Common myeloid progenitor, CD34-positive (primary cell): ENCODE data around the gene SUOX.
"Not testable (repeated sequence)": the region's sequence is repeated elsewhere in the genome, so short reads cannot be mapped to it uniquely, and the experiment has no call there.

Experiments
- CTCF ChIA-PET: fragments of 350-600 bp; sonication (Branson Sonifier 250); formaldehyde crosslinking; loops from one replicate; lab custom pipeline; 2021; ENCODE audit warnings: antibody characterized with exemption; lab: Charles Lee
- POLR2A ChIA-PET: fragments of 350-600 bp; sonication (Branson Sonifier 250); formaldehyde crosslinking; loops from one replicate; lab custom pipeline; 2021; ENCODE audit warnings: antibody characterized with exemption; lab: Charles Lee
- DNase-seq, 3 donors: peaks; one replicate each; pipeline versions ENCODE4 v3.0.0 to v3.0.0-alpha.2; 2013
- H3K27ac ChIP-seq, 2 experiments: 1 replicate in 1 of 2; 2 replicates in 1 of 2; pipeline ENCODE4 v1.7.0; 2013; ENCODE audit warnings: inconsistent platforms in 2 of 2, low read length in 2 of 2, mild to moderate bottlenecking in 2 of 2, low read depth in 1 of 2, moderate library complexity in 1 of 2; ENCODE audit not compliant: severe bottlenecking in 2 of 2, insufficient read depth in 1 of 2, poor library complexity in 1 of 2
- H3K27me3 ChIP-seq, 5 experiments: replicated peaks in 2 of 5; 1 replicate in 3 of 5; 2 replicates in 2 of 5; pipeline versions ENCODE4 v1.6.1 to v1.7.0; 2013; ENCODE audit warnings: low read length in 4 of 5, mild to moderate bottlenecking in 2 of 5, moderate library complexity in 2 of 5, inconsistent platforms in 1 of 5; ENCODE audit not compliant: insufficient read depth in 5 of 5, control insufficient read depth in 4 of 5
- H3K36me3 ChIP-seq, 4 experiments: 1 replicate in 2 of 4; 2 replicates in 2 of 4; pipeline versions ENCODE4 v1.6.1 to v1.7.0; 2013; ENCODE audit warnings: low read length in 3 of 4, control low read depth in 1 of 4, mild to moderate bottlenecking in 1 of 4; ENCODE audit not compliant: control insufficient read depth in 4 of 4, insufficient read depth in 4 of 4
- H3K4me1 ChIP-seq, 4 experiments: 1 replicate in 3 of 4; 2 replicates in 1 of 4; pipeline versions ENCODE4 v1.6.1 to v1.7.1; 2013; ENCODE audit warnings: low read length in 3 of 4, mild to moderate bottlenecking in 3 of 4, control low read depth in 1 of 4, inconsistent platforms in 1 of 4, moderate library complexity in 1 of 4; ENCODE audit not compliant: control insufficient read depth in 4 of 4, insufficient read depth in 4 of 4; ENCODE audit errors: control extremely low read depth in 1 of 4
- H3K4me3 ChIP-seq, 7 experiments: 1 replicate in 4 of 7; 2 replicates in 3 of 7; pipeline versions ENCODE4 v1.5.1 to v1.7.0; 2013; ENCODE audit warnings: mild to moderate bottlenecking in 7 of 7, low read length in 6 of 7, moderate library complexity in 6 of 7, inconsistent platforms in 2 of 7, low read depth in 2 of 7, control low read depth in 1 of 7; ENCODE audit not compliant: insufficient read depth in 4 of 7, control insufficient read depth in 1 of 7; ENCODE audit errors: extremely low read depth in 1 of 7
- H3K9me3 ChIP-seq, 5 experiments: 1 replicate in 4 of 5; 2 replicates in 1 of 5; pipeline versions ENCODE4 v1.6.1 to v1.7.1; 2013; ENCODE audit warnings: low read length in 4 of 5, mild to moderate bottlenecking in 2 of 5, inconsistent platforms in 1 of 5, low read depth in 1 of 5, moderate library complexity in 1 of 5; ENCODE audit not compliant: control insufficient read depth in 4 of 5, insufficient read depth in 2 of 5; ENCODE audit errors: control extremely low read depth in 1 of 5
- WGBS: methylation state at CpG from one replicate; pipeline ENCODE4 v1.1.5; 2013; ENCODE audit not compliant: insufficient coverage; 5-methylcytosine and 5-hydroxymethylcytosine counted together

SUOX gene

DNA sequence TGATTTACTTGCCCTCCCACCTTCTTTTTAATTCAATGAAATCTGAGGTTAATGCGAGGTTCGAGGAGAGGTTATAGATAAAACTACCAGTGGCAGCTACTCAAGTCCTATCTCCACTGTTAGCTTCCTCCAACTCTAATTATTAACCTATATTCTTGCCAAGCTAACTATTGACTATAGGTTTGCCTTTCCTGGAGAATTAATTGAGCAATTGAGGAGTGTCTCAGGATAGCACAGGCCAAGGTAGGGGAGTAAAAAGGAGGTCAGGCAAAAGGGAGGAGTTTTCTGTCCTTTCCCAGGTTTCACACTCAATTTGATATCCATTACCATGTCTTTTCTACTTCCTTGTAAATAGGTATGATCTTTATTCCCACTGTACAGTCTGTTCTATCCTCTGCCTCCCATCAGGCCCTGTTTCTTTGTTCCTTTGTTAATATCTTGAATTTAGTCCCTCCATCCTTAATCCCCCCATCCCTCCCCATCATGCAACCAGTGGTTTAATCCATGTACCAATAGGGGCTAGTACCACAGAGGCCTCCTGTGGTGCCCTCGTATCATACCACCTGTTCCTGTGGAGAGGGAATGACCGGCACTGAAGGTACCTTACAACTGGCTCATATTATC lies 3.7 kb upstream of the SUOX start:
- Histone ChIP-seq H3K27me3 (no peaks in the 10 kb centered on the region), H3K4me3 (no peak overlapping the region), H3K9me3 (no peaks in the 10 kb centered on the region), H3K4me1 (peaks cover 0 to 20% (median 16%) of the 10 kb centered on the region in 4 experiments), H3K36me3 (peaks cover 24 to 59% (median 45%) of the 10 kb centered on the region in 4 experiments), H3K27ac (no peak overlapping the region)
- POLR2A ChIA-PET: no interaction called here
- CTCF ChIA-PET: interaction anchor here (1.1 to 16.0 kb wide), 4 partner anchors 11 to 54 kb away, joined by 3 to 290 read pairs (median 67); partner anchors contain the start of gene IKZF4
- WGBS: 100% methylated on average over 2 of the region's 4 CpGs
- no peak for DNase-seq

DNA sequence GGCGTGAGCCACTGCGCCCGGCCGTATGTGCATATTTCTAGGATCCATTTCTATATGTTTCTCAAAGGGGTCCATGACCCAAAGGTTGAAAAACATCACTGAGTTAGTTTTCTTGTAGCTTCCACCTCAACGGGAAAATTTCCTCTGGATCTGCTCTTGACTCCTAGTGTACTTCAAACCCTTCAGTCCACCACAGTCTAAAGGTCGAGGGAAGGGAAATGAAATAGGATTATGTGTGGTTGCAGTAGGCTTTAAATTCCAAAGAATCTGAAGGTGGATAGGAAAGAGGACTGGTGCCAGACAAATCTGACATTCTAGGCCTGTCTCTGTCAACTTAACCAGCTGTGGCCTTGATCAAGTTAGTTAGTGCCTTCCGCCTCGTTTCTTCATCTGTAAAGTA lies 1.7 kb upstream of the SUOX start:
- Histone ChIP-seq H3K4me1 (peaks cover 0 to 20% (median 17%) of the 10 kb centered on the region in 4 experiments), H3K36me3 (peaks cover 21 to 44% (median 37%) of the 10 kb centered on the region in 4 experiments), H3K9me3 (no peaks in the 10 kb centered on the region), H3K4me3 (no peak overlapping the region), H3K27me3 (no peaks in the 10 kb centered on the region), H3K27ac (no peak overlapping the region)
- WGBS: 100% methylated on average over 6 of the region's 8 CpGs
- DNase-seq: no peak
- ChIA-PET POLR2A (interaction anchor here (0.6 to 1.3 kb wide), 3 partner anchors 22 to 178 kb away, joined by 3 to 4 read pairs (median 3); partner anchors contain the start of gene RAB5B), CTCF (interaction anchor here (0.7 to 16.0 kb wide), 15 partner anchors 11 to 258 kb away, joined by 3 to 290 read pairs (median 9); partner anchors contain the start of genes IKZF4 and RAB5B)

- Histone ChIP-seq H3K27me3 (no peaks in the 10 kb centered on the region), H3K36me3 (peaks cover 15 to 35% (median 30%) of the 10 kb centered on the region in 4 experiments), H3K9me3 (no peaks in the 10 kb centered on the region), H3K27ac (peak overlapping the region in 1 of 2 experiments; percentile 83), H3K4me3 (peak overlapping the region in 6 of 7 experiments; percentile 79 to 95 (median 86)), H3K4me1 (peaks cover 0 to 20% (median 17%) of the 10 kb centered on the region in 4 experiments)
- ChIA-PET POLR2A (interaction anchor here (0.9 to 1.3 kb wide), 4 partner anchors 23 to 44 kb away, joined by 3 read pairs; partner anchors contain the start of gene RAB5B), CTCF (interaction anchor here (0.6 to 16.0 kb wide), 16 partner anchors 10 to 259 kb away, joined by 3 to 290 read pairs (median 9); partner anchors contain the start of genes IKZF4 and RAB5B)
- WGBS: 44% methylated on average over 11 of the region's 14 CpGs
- DNase-seq: peak; percentile 77 to 88 (median 86)
These were observed 818 bp upstream of the SUOX start for GRCh38 chr12:55996201-55996714.

- no peaks in the 10 kb centered on the region for H3K9me3 ChIP-seq
- peak overlapping the region; percentile 59 to 83 for H3K27ac ChIP-seq
- H3K36me3 ChIP-seq: peaks cover 13 to 31% (median 26%) of the 10 kb centered on the region in 4 experiments
- CTCF ChIA-PET: interaction anchor here (0.8 to 16.0 kb wide), 12 partner anchors 9 to 58 kb away, joined by 3 to 290 read pairs (median 10); partner anchors contain the start of gene IKZF4
- POLR2A ChIA-PET: no interaction called here
- H3K4me3 ChIP-seq: peak overlapping the region; percentile 79 to 95 (median 85)
- no peak for DNase-seq
- peaks cover 0 to 20% (median 17%) of the 10 kb centered on the region in 4 experiments for H3K4me1 ChIP-seq
- WGBS: 0% methylated on average over 4 of the region's 5 CpGs
- H3K27me3 ChIP-seq: no peaks in the 10 kb centered on the region
These were observed 421 bp downstream of the SUOX start for GRCh38 chr12:55997535-55997859.

- H3K27me3 ChIP-seq, DNase-seq, H3K9me3 ChIP-seq, H3K27ac ChIP-seq, POLR2A ChIA-PET, H3K4me3 ChIP-seq: not testable (repeated sequence)
- 80% methylated on average over 2 of the region's 6 CpGs for whole genome bisulfite sequencing
- H3K4me1 ChIP-seq: peaks cover 0 to 20% (median 17%) of the 10 kb centered on the region in 4 experiments
- peaks cover 7 to 26% (median 16%) of the 10 kb centered on the region in 4 experiments for H3K36me3 ChIP-seq
- CTCF ChIA-PET: interaction anchor here (1.1 to 16.0 kb wide), 7 partner anchors 9 to 72 kb away, joined by 3 to 290 read pairs (median 5); partner anchors contain the start of genes IKZF4 and PYM1
These were observed 2.4 kb downstream of the SUOX start for GRCh38 chr12:55999522-55999921.

DNA sequence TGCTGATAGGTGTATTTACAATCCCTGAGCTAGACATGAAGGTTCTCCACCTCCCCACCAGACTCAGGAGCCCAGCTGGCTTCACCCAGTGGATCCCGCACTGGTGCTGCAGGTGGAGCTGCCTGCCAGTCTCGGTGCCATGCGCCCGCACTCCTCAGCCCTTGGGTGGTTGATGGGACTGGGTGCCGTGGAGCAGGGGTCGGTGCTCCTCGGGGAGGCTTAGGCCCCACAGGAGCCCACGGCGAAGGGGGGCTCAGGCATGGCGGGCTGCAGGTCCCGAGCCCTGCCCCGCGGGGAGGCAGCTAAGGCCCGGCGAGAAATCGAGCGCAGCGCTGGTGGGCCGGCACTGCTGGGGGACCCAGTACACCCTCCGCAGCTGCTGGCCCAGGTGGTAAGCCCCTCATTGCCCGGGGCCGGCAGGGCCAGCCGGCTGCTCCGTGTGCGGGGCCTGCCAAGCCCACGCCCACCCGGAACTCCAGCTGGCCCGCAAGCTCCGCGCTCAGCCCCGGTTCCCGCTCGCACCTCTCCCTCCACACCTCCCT lies 3.0 kb downstream of the SUOX start:
- peaks cover 7 to 27% (median 17%) of the 10 kb centered on the region in 4 experiments for H3K36me3 ChIP-seq
- H3K9me3 ChIP-seq, H3K27ac ChIP-seq, DNase-seq, POLR2A ChIA-PET, H3K4me3 ChIP-seq, H3K27me3 ChIP-seq: not testable (repeated sequence)
- H3K4me1 ChIP-seq: peaks cover 0 to 24% (median 17%) of the 10 kb centered on the region in 4 experiments
- WGBS: 98% methylated on average over 23 of the region's 33 CpGs
- CTCF ChIA-PET: interaction anchor here (1.1 to 16.0 kb wide), 4 partner anchors 8 to 39 kb away, joined by 3 to 290 read pairs (median 54); partner anchors contain the start of gene IKZF4
